GM18505 (cell line): ENCODE measurements around the gene SEC11A.
"Not testable (repeated sequence)": the region's sequence is repeated elsewhere in the genome, so short reads cannot be mapped to it uniquely, and the experiment has no call there.

Experiments used
- ATAC-seq: cut with Tn5 transposase; IDR thresholded peaks from one replicate; pipeline ENCODE4 v1.9.1; 2021; ENCODE audit not compliant: unreplicated experiment
- POLR2A ChIP-seq: IDR thresholded peaks from 4 replicates; pipeline ENCODE4 v1.6.1; 2011; ENCODE audit warnings: borderline replicate concordance; ENCODE audit not compliant: insufficient read depth, insufficient read length; ENCODE audit errors: extremely low read depth

The SEC11A gene

DNA sequence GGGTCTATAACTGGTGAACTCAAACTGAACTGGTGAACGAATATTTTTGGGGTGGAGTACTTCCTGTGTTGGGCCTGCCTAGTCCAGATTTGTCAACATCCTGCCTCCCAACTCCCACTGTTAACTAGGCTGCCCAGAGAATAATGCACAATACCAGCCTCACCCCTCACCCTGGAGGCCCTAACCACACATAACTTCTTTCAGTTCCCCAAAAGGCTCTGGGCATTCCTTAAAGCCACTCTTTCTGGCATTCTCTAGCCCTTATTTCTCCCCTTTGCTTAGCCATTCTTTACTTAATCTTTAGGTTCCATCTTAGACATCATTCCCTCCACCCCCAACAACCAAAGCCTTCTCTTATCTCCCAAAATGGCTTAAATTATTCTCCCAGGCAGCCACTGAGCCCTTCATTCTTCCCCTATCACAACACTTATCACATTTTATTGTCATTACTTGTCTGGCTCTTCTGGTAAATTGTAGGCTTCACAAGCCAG lies 9.1 kb upstream of the SEC11A start:
- no peak for TF ChIP-seq POLR2A
- ATAC-seq: no peak

DNA sequence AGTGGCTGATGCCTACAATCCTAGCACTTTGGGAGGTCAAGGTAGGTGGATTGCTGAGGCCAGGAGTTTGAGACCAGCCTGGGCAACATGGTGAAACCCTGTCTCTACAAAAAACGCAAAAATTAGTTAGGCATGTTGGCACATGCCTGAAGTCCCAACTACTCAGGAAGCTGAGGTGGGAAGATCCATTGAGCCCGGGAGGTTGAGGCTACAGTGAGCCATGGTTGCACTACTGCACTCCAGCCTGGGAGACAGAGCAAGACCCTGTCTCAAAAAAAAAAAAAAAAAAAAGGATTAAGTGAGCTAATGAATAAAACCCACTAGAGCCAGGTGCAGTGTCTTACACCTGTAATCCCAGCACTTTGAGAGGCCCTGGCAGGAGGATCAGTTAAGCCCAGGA lies 6.7 kb upstream of the SEC11A start:
- no peak for ATAC-seq
- no peak for TF ChIP-seq POLR2A

DNA sequence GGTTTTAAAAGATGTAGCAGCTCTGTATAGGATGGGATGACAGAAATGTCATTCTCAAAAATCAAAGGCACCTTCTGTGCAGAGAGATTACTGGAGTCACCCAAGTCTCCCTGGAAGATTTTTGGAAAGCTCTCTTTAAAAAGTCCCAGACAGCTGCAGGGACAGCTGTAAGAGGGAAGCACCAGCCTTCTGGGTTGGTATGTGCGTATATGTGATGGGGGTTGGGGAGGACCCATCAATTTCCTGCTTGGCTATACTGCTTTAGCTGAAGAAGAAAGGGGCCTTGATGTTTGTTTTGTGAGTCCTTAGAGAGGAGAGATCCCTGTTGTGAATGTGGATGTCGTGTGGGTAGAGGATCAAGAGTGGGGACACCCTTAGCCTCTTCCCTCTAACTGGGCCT lies 5.4 kb upstream of the SEC11A start:
- no peak for TF ChIP-seq POLR2A
- no peak for ATAC-seq

DNA sequence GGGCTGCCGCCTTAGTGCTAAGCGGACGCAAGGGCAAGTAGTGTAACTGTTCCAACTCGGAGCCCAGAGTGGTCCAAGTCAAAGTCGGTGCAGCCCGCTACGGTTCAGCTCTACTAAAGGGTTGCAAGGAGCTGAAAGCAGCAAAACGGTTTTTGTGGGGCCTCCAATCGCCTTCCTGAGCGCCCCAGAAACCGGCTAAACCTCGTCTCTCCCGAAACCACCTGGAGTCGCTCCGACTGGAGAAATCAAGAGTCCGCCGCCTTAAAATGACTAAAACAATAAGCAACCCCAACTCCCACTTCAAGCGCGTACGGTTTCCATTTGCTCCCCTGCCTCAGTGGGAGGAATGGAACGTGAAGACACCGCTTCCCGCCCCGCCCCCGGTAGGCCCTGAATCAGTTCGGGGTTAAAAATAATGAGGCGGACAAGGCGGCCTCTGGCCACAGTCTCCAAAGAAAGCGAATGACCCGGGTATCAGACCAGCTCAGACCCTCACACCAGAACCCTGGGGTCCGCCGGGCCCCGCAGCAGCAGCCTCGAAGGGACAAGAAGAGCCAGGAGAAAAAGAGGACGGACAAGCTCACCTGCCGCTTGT lies 401 bp downstream of the SEC11A start:
- no peak for ATAC-seq
- no peak for TF ChIP-seq POLR2A

GRCh38 chr15:84714821-84715220 lies 1.1 kb downstream of the SEC11A start:
- no peak for ATAC-seq
- TF ChIP-seq POLR2A: no peak

GRCh38 chr15:84714372-84714771 lies 1.6 kb downstream of the SEC11A start:
- TF ChIP-seq POLR2A: no peak
- ATAC-seq: no peak

DNA sequence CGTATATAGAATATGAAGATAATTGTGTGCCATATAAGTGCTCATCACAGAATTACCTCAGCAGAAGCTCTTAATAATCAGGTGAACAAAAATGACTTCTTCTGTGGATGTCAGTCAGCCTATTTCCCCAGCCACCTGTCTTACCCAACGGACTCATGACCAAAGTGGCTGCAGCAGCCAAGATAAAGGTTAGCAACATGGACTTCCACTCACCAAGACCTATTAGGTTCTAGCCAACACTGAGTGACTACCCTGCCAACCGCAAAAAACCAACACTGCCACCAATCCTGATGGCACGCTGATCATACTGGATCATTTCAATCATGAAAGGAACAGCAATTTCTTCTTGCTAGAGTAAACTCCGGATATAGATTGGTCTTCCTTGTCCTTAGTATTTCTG lies 12.1 kb downstream of the SEC11A start:
- no peak for TF ChIP-seq POLR2A
- no peak for ATAC-seq

GRCh38 chr15:84702961-84703482 lies 12.9 kb downstream of the SEC11A start:
- ATAC-seq: no peak
- no peak for TF ChIP-seq POLR2A

GRCh38 chr15:84699538-84700191 lies 16.3 kb downstream of the SEC11A start:
- TF ChIP-seq POLR2A: no peak
- no peak for ATAC-seq

DNA sequence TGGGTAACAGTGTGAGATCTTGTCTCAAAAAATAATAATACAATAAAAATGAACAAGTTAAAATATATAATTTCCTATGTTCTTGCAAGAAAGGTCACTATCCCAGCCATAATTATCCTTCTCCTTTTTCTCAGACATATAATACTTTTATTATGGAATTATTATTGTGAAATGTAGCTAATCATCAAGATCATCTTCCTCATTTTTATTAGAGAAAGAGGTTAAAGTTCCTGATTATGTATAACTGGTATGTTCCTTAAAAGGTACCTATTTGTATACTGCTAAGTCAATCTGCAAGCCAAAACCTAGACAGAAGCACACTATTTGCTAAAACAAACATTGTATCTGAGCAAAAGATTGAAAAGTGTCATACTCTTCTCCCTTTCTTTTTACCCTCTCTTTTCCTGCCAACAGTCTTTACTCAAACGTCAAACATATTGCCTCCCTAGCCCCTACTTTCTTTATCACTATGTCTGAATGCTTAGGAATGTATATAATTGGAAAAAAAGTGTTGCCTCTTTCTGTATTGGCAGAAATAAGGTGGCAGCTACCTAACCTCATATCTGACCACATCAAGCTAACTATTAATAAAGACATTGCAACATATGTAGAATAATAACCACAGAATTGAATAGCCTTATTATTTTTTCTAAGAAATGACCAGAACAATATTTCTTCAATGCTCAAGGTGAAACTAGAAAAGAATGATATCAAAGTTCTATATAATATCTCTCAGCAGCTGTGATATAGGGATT lies 18.5 kb downstream of the SEC11A start:
- TF ChIP-seq POLR2A: no peak
- no peak for ATAC-seq

- no peak for ATAC-seq
- no peak for TF ChIP-seq POLR2A
Measured at GRCh38 chr15:84696757-84697156, 19.2 kb downstream of the SEC11A start.

GRCh38 chr15:84690342-84690741 lies 25.6 kb downstream of the SEC11A start:
- TF ChIP-seq POLR2A: no peak
- ATAC-seq: no peak

GRCh38 chr15:84689858-84690257 lies 26.1 kb downstream of the SEC11A start:
- no peak for ATAC-seq
- no peak for TF ChIP-seq POLR2A

GRCh38 chr15:84686446-84686845 lies 29.5 kb downstream of the SEC11A start:
- ATAC-seq: not testable (repeated sequence)

- ATAC-seq: no peak
- TF ChIP-seq POLR2A: no peak
Measured at GRCh38 chr15:84685304-84685703, 30.6 kb downstream of the SEC11A start.

DNA sequence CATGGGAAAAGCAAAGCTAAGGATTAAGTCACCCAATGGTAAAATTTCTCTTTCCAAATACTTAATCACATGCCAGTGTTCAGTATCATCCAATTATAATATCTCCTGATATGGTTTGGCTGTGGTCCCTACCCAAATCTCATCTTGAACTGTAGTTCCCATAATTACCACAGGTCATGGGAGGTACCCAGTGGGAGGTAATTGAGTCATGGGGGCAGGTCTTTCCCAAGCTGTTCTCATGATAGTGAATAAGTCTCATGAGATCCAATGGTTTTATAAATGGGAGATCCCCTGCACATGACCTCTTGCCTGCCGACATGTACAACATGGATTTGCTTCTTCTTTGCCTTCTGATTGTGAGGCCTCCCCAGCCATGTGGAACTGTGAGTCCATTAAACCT lies 31.8 kb downstream of the SEC11A start:
- no peak for TF ChIP-seq POLR2A
- ATAC-seq: no peak
